HG03469 (cell line): Measurements from ENCODE around the gene ANKMY1.
"Not testable (repeated sequence)": the region's sequence is repeated elsewhere in the genome, so short reads cannot be mapped to it uniquely, and the experiment has no call there.

Experiments
- ATAC-seq: cut with Tn5 transposase; IDR thresholded peaks from one replicate; pipeline ENCODE4 v1.9.1; 2021; ENCODE audit warnings: mild to moderate bottlenecking, moderate library complexity, moderate number of reproducible peaks; ENCODE audit not compliant: unreplicated experiment

The ANKMY1 gene

DNA sequence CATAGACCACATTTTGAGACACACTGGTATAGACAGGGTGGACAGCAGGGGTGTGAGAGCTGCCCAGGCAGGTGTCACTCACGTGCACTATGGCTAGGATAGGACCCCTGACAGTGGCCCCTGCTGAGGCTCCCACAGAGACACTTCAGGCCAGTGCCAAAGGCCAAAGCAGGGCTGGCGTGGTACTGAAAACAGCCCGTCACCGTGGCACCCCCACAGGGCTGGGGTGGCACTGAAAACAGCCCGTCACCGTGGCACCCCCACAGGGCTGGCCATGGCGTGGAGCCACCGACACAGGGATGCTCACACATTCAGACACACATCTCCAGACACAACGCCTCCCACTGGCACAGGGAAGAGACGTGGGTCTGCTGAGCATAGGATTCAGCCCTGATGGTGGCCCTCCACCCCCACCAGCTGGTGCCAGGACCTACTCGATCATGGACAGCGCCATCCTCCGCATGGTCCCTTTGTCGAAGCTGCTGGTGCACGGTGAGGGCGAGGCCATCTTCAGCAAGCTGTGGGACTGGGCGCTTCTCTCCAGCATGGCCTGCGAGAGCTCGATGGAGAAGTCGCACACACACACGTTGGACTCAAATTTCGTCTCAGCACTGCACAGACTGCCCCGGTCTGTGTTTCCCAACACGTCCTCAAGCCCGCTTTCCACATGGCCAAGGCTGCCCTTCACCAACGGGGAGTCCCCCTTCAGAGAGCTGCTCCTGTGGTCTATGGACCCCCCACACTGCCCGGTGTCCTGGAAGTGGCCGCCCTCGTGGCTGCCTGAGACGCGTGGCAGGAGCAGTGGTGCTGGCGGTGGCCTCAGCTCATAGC, 34.1 kb downstream of the ANKMY1 start:
- ATAC-seq: no peak

DNA sequence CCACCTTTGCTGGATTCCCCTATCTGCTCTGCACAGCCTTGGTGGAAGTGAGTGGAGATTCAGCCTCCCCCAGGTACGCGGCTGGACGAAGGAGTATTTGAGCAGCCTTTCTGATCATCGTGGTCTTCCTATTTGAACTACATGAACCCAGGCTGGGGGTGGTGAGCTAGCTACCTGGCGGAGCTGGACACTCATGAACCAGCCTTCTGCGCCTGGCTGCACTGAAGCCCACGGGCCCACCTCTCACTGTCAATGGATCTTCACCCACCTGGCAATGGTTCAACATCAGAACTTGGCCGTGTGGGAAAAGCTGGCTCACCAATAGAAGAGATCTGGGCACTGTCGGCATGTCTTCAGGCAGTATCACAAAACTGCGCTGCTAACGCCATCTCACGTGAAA, 35.4 kb downstream of the ANKMY1 start:
- no peak for ATAC-seq

DNA sequence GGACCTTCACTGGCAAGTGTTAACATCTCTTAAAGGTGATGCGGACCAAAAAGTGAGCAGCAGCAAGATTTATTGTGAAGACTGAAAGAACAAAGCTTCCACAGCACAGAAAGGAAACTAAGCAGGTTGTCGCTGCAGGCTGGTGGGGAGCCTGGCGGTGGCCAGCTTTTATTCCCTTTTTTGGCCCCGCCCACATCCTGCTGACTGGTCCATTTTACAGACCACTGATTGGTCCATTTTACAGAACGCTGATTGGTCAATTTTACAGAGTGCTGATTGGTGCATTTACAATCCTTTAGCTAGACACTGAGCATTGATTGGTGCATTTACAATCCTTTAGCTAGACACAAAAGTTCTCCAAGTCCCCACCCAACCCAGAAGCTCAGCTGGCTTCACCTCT, 35.9 kb downstream of the ANKMY1 start:
- not testable (repeated sequence) for ATAC-seq

DNA sequence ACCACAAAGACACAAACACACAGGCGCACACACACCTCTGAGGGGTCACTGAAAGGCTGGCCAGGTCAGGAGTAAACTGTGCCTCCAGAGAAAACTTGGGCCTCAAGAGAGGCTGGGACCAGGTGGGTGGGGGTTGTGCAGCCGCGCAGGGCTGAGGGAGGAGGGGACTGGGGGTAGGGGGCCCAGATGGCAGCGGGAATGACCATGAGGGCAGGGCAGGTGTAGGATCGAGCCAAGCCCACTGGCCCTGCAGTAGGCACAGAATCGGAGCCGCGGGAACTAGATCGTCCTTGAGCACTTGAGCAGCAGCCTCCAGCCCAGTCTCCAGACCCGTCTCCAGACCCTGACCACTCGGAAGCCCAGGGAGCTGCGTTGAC, 36.8 kb downstream of the ANKMY1 start:
- no peak for ATAC-seq

DNA sequence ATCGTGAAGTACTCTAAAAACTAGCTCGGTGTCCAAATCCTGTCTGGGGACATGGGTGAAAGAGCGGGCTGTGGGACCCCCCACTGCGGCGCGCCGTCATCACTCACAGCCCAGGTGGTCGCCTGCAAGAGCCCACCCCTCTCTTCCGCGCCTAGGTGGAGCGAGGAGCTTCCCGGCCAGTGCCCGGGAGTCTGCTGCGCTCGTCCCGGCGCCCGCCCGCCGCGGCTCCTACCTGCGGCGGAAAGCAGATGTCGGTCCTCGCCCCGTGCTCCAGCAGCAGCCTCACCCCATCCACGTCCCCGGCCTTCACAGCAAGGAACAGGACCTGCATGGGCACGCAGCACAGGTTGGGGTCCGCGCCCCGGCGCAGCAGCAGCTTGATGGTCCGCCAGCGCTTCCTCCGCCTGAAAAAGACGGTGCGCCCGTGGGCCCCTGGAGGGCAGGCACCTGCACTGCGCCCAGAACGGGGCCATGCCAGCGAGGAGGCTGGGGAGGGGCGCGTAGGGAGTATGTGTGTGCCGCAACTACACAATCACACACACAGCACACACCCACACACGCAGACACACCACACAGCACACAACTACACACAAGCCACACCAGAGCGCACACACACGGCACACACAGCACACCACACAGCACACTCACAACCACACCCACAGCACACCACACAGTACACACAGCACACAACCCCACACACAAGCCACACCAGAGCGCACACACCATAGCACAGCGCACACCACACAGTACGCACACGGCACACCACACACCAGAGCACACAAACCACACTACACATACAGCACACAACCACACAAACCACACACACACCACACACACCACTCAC, 37.4 kb downstream of the ANKMY1 start:
- no peak for ATAC-seq

DNA sequence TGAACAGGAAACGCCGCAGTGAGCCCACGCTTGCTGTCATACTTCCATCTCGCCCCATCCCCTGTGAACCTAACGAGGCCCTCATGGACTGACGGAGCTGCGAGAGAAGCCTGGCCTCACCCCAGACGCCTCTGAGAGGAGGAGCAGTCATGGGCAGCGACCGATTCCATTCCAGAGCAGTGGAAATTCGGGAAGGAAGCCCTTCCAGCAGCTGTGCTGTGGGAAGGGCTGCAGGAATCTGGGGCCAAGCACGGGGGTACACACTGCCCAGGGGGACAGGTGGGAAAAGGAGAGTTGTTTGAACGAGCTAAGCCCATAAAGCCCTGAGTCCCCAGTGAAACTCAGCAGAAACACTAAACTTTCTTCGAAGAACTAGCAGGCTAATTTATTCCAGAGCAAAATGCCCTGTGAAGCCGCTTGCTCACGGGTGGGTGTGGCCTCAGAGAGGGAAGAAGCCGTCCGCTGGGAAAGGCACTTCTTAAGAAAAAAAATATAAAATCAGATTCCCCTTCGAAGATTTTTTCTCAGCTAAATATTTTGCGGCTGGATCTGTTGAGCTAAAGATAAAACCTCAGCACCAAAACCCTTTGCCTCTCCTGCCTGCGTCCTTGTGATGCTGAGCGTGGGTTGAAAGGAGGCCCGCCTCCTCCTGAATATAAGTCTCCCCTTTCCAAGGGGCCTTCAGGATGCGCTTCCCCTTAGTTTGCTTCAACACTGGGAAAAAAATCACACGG, 38.2 kb downstream of the ANKMY1 start:
- no peak for ATAC-seq

DNA sequence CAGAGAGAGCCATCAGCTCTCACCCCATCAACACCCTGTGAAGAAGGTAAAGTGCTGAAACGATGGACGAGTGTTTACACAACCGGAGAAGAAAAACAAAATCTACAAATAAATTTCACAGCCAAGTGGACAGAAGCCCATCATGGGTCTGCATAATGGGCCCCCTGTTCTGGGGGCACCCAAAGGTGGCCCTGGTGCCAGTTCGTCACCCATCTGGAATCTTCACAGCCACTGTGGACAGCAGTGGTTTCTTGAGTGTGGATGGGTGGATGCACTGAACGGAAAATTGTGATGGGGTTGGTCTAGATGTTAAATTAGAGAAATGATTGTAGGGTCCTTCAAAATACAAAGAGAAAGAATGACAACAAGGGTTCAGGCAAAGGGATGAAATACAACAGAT, 38.8 kb downstream of the ANKMY1 start:
- ATAC-seq: no peak

DNA sequence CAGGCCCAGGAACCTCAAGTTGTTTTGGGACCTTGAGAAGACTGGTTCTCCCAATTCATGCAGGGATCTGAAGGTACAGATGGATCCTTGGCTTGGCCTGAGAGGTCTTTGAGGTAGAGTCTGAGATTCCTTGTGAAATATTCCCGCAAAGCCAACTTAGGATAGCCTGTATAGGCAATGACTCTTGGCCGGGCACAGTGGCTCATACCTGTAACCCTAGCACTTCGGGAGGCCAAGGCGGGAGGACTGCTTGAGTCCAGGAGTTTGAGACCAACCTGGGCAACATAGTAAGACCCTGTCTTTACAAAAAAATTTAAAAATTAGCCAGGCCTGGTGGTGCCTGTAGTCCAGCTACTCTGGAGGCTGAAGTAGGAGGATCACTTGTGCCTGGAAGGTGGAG, 40.4 kb downstream of the ANKMY1 start:
- ATAC-seq: no peak

DNA sequence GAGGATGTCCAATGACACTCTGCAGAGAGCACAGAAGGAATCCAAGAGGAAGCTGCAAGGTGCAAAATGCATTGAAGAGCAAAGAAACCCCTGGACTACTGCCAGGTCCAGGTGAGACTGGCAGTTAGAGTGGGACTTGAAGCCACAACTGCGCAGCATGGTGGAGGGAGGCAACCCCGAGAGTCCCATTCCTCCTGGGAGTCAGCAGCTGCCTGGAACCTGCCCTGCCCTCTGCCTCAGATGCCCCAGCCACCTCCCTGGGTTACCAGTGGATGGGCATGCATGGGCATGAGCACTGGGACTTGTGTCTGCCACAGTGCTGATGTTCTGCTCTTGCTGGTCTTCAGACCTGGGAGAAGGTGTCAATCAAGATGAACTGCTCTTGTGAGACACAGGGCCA, 43.2 kb downstream of the ANKMY1 start:
- no peak for ATAC-seq

DNA sequence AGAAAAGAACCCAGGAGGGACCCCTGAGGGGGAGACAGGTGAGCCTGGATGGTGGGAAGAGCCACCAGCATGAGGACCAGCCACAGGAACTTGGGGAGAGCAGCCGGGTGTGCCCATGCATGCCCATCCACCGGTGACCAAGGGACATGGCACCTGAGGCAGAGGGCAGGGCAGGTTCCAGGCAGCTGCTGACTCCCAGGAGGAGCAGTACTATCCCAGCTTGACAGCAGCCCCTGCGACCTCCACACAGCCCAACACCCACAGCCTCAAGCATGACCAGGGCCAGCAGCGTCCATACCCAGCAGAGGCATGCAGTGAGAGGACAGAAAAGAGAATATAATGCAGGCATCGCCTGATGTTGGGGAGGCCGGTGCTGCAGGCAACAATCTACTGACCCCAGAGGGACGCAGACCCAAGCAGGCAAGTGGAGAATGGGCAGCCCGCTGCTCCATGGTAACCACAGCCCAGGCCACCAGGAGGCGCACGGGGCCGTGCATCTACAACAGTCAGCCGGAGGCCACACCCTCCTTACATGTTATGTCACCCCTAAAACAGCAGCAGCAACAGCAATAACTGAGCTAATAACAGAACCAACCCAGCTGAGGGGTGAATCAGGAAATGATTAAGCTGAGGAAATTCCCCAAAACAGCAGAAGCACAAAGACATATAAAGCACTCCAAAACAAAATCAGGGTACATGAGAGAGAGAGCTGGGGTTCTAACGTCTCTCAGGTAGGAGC, 44.1 kb downstream of the ANKMY1 start:
- peak; percentile 88 for ATAC-seq

DNA sequence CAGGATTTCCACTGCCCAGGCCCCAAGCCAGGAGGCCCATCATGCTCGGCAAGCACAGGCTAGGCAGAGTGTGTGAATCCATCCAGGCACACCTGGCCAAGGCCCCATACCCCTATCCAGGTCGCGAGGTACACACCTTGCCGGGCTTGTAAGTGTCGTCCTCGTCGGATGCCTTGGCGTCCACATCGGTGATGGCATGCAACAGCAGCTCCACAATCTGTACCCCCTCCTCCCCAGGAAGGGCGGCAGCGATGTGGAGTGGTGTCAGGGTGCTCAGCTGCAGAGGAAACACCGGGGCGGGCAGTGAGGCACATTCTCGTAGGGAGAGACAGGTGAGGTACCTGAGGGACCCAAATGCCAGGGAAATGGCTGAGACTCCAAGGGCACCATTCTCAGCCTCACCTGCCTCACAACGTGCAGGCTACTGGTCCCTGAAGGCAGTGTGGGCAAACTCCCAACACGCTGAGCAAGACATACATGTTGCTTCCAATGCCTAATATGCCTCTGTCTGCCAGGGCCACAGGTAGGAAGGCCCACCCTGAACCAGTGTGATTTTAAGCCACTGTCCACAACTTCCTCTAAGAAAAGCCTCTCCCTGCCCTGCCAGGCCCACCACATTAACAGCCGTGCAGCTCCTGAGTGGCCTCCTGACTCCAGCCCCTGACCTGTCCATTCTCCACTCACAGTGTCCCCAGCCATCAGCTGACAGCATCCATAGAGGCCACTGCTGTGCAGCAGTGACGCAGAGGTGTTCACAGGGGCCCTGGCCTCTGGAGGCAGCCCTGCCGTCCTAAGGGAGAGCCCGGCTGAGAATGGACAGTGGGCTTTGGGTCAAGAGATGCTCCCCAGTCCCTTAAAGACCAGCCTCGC, 44.9 kb downstream of the ANKMY1 start:
- no peak for ATAC-seq

DNA sequence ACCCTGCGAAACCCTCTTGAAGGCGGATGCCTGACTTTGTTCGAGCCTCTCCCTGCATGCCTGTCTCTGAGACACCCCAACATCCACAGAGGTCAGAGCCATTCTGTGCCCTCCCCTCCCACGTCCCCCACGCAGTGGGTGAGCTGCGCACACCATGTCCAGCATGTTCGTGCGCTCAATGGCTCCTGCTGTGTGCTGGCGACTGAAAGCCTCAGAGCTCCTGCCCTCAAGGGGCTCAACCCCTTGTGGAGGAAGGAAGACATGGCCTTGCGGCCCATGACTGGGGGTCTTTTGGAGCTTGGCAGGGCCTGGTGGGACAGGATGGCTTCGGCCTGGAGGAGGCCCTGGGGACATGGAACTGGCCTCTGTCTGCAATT, 45.7 kb downstream of the ANKMY1 start:
- no peak for ATAC-seq

DNA sequence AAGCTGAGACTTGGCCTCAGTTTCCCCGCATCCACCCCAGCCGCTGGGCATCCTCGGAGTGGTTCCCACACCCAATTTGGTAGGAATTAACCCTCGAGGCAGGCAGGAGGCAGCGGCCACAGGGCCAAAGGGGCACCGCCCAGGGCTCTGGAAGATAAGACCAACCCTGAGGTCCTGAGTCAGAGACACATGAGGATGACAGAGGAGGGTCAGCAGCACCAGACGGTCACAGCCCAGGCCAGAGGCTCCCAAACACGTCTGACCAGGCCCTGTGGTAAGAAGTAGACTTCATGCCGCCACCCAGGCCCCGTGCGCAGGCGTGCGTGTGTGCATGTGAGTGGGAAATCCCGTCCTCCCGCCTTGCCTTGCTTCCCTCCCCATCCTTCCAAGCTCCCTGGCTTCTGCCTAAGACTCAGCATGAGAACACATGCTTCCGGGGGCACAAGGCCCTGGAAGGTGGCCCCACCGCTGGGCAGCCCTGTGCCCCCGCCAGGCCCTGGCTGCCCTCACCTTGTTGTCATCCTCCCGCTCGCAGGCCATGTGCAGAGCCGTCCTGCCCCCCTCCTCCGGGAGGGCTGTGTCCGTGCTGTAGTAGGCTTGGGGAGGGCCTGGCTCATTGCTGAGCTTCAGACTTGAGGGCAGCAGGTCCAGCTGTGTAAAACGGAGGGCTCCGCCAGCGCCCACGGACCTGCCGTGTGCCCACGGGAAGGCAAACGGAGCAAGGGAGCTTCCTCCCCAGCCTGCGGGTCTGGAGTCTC, 46.3 kb downstream of the ANKMY1 start:
- ATAC-seq: no peak

DNA sequence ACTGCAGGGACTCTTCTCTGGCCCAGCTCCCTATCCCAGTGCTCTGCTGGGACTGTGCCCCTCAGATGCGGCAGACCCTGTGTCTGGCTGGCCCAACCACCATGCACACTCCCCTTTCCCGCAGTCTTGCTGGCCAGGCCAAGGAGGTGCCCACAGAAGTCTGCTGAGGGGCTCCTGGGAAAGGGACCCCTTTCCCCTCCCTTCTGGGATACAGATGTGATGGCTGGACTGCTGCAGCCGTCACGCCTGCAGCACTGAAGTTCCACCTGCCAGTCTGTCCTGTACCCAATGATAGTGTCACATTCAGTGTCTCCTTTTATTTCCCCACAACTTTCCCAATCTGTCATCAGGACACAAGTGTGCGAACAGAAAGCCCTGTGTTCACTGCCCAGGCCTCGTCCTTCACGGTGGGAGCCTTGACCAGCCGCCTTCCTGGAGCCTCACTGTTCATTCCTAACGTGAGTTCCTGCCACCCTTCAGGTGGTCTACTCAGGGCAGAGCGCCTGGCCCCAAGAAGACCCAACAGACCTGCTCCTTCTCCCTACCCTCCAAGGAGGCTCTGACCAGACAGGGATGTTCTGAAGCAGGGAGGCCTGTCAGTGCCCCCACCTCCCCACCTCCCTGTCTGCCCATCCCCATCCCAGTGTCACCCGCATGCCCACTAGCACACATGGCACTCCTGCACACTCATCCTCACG, 47.1 kb downstream of the ANKMY1 start:
- ATAC-seq: no peak

DNA sequence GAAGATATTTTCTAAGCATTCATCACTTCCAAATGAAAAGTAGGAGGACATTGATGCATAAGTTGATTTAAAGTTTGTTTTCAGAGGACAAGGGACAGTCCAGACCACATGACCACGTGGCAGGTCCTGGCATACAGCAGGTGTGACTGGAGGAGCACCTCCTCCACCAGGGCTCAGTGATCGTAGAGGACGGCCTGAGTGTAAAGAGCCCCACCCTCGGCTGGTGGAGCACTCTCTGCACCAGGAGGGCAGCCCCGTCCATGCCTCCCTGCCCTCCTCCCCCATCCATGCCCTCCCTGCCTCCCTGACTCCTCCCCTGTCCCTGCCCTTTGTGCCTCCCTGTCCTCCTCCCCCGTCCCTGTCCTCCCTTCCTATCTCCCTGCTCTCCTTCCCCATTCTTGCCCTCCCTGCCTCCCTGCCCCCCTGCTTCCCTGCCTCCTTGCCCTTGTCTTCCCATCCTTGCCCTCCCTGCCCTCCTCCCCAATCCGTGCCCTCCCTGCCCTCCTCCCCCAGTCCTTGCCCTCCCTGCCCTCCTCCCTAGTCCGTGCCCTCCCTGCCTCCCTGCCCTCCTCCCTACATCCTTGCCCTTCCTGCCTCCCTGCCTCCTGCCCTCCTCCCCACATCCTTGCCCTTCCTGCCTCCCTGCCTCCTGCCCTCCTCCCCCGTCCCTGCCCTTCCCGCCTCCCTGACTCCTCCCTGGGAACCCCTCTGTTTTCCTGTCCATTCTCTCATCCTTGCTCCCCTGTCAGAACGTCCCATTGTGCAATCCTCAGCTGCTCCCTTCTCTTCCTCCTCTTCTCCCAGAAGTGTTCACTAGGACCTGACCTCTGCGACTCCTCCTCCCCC, 47.9 kb downstream of the ANKMY1 start:
- ATAC-seq: no peak

DNA sequence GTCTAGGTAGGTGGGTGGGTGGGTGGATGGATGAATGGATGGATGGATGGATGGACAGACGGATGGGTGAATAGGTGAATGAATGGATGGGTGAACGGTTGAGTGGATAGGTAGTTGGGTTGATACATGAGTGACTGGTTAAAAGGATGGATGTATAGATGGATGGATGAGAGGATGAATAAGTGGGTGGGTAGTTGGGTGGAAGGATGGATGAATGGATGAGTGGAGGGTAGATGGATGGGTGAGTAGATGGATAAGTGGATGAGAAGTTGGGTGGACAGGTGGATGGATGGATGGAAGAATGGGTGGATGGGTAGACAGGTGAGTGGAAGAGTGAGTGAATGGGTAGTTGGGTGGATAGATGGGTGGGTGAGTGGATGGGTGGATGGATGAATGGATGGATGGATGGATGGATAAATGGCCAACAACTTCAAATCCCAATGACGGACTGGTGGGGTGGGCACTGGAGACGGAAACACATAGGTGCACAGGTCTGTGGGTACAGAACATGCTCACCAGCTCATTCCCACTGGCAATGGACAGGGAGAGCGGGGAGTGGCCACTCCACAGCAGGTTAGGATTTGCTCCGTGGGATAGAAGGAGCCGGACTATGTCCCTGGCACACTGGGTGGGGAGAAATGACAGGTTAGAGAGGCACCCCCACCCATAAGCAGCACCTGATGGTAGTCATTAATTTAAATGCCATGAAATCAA, 48.8 kb downstream of the ANKMY1 start:
- ATAC-seq: no peak

DNA sequence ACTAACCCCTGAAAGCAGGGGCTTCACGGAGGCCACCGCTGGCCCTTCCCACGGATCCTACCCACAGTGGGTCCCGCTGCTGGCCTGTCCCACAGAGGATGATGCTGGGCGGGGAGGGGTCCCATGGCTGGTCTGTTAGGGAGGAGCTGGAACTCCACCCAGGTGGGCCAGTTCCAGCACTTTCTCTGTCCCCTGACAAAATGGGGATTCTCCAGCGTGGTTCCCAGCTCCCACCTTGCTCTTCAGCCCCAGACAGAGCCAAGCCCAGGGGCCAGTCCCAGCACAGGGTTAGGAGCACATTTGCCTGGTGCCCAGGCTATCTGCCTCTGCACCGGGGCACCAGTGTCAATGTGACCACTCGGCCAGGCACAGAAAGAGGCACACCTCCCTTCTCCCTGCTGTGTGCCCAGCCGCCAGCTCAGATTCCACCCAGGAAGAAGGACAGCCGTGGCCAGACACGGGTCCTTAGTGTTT, 50.0 kb downstream of the ANKMY1 start:
- ATAC-seq: no peak
